ENCODE results near the gene MYO15B. TPM values are rescaled to one million over a fixed set of nuclear protein-coding genes. Genes with fewer than 3 reads are reported as not detected.

MYO15B gene
- total and polyA plus RNA-seq, 2 of the 4 experiments (the other 2 are of a cell fraction): 0.18 to 0.65 TPM

DNA sequence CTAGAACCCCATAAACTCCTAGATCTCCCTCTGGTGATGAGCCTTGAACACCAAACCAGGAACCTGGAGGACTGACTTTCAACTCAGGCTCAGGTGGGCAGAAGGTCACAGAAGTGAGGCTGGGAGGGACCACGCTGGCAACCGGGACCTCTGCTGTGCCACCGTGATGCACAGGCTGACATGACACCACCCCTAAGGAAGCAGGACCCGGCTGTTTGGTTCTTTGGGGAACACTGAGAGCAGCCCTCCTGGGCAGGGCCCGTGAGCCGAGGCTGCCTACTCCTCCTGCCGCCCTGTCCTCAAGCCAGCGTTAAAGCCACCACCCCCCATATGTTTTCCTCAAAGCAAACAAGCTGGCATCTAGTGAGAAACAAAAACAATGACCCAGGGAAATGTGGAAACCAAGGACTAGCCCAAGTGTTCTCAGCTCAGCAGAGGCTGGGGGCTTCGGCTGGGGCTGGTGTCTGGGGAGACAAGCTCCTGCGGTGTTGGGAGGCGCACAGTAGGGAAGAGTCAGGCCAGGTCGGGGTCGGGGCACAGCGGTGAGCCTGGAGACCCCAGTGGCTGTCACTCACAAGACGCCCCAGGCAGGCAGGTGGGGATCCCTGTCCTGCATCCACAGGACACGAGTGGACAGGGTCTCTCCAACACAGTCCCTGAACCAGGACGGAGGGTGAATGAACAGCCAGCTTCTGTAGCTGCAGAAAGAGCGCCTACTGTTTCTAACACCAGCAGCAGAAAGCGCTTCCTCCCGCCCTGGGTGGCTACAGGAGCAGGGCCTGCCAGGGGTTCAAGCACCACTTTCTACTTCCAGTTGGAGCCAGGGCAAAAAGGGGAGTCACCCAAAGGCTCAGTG is 47.4 kb downstream of the MYO15B start:
- Histone ChIP-seq H3K4ac (ENCODE audit: low read depth, low read length) (no peak overlapping the region), H3K9me3 (ENCODE audit: control insufficient read depth, insufficient read depth, low read length) (no peaks in the 10 kb centered on the region), H3K4me1 (ENCODE audit: control insufficient read depth, insufficient read depth, low read length) (peaks cover 15% of the 10 kb centered on the region), H3K14ac (replicated peaks; ENCODE audit: low read depth, low read length) (no peak overlapping the region), H2AK9ac (replicated peaks; ENCODE audit: low read depth, low read length, poor library complexity) (no peak overlapping the region), H3K18ac (ENCODE audit: low read depth, low read length) (no peak overlapping the region), H2BK15ac (ENCODE audit: low read depth, low read length) (no peak overlapping the region), H4K20me1 (ENCODE audit: insufficient read depth, low read length) (peaks cover 9% of the 10 kb centered on the region), H3K27me3 (ENCODE audit: control insufficient read depth, insufficient read depth, low read length) (no peaks in the 10 kb centered on the region), H3K9me1 (ENCODE audit: insufficient read depth, low read length) (no peaks in the 10 kb centered on the region), H3K56ac (ENCODE audit: extremely low read depth, insufficient read depth, low read length) (no peak overlapping the region), H3K4me2 (ENCODE audit: low read depth, low read length) (no peak overlapping the region), H2BK5ac (ENCODE audit: low read depth, low read length, poor library complexity, severe bottlenecking) (no peak overlapping the region), H3K9ac (ENCODE audit: low read depth, low read length) (no peak overlapping the region), H3K23ac (ENCODE audit: low read depth, low read length) (no peak overlapping the region), H3K27ac (ENCODE audit: insufficient read depth, low read length) (no peak overlapping the region), H4K8ac (ENCODE audit: low read depth in 2 of 2, low read length in 2 of 2) (no peak overlapping the region), H4K5ac (ENCODE audit: low read depth, low read length) (no peak overlapping the region), H2AFZ (replicated peaks; ENCODE audit: low read length, poor library complexity) (no peak overlapping the region), H2BK120ac (ENCODE audit: low read depth, low read length) (no peak overlapping the region), H2AK5ac (ENCODE audit: low read depth, low read length) (no peak overlapping the region), H2BK20ac (ENCODE audit: low read depth, low read length) (no peak overlapping the region), H3K36me3 (ENCODE audit: control insufficient read depth, insufficient read depth, low read length) (peaks cover 12% of the 10 kb centered on the region; the same call in 1 of the 2 replicates), H4K91ac (ENCODE audit: insufficient read depth, low read depth, low read length) (no peak overlapping the region), H3K79me1 (ENCODE audit: low read depth in 1 of 2, low read length in 2 of 2) (peaks cover 0 to 3% of the 10 kb centered on the region in 2 experiments; a peak in 1 of 4 replicates), H3K4me3 (ENCODE audit: insufficient read depth, low read depth, low read length) (no peak overlapping the region)
- ATAC-seq (ENCODE audit: low read depth): no peak
- WGBS, 2 experiments (ENCODE audit: extremely low coverage in 2 of 2, insufficient read length in 1 of 2): 82% methylated on average over 6 of the region's 20 CpGs; no CpG with 5 or more reads in 1 of the 2 experiments
- CTCF ChIA-PET: no interaction called here
- dilution Hi-C loops (cut with HindIII; ENCODE audit: low sequenced_read_pairs, unreplicated experiment): no loop called here
- in situ Hi-C loops (cut with MboI; ENCODE audit: low sequenced_read_pairs): loop anchor here (5.0 kb wide), 1 partner anchor 112 kb away; no protein-coding TSS in a partner anchor
- no peak for DNase-seq
- POLR2A ChIA-PET (ENCODE audit: unreplicated experiment): no interaction called here
- BruUV-seq (replicated peaks): no TSS peak
- intact Hi-C loops (cut with micrococcal nuclease): loop anchor here (5.0 kb wide), 1 partner anchor 118 kb away; the partner anchor contains the start of genes CASKIN2 and TSEN54
- TF ChIP-seq RAD21 (IDR thresholded peaks at IDR 0.05; ENCODE audit: low read length): no peak
- no peak for TF ChIP-seq SMC3 (IDR thresholded peaks at IDR 0.05; ENCODE audit: low read depth, low read length)
- TF ChIP-seq CHD1 (IDR thresholded peaks at IDR 0.05; ENCODE audit: low read depth, low read length): no peak
- no peak for TF ChIP-seq FOS (IDR thresholded peaks at IDR 0.05; ENCODE audit: low read depth, low read length)
- TF ChIP-seq ELK1 (IDR thresholded peaks at IDR 0.05; ENCODE audit: borderline replicate concordance, low read depth, low read length): no peak
- no peak for TF ChIP-seq NFE2L2 (IDR thresholded peaks at IDR 0.05; ENCODE audit: low read depth, low read length)
- TF ChIP-seq USF2 (IDR thresholded peaks at IDR 0.05; ENCODE audit: low read depth, low read length): no peak
- TF ChIP-seq, protein P1, sequence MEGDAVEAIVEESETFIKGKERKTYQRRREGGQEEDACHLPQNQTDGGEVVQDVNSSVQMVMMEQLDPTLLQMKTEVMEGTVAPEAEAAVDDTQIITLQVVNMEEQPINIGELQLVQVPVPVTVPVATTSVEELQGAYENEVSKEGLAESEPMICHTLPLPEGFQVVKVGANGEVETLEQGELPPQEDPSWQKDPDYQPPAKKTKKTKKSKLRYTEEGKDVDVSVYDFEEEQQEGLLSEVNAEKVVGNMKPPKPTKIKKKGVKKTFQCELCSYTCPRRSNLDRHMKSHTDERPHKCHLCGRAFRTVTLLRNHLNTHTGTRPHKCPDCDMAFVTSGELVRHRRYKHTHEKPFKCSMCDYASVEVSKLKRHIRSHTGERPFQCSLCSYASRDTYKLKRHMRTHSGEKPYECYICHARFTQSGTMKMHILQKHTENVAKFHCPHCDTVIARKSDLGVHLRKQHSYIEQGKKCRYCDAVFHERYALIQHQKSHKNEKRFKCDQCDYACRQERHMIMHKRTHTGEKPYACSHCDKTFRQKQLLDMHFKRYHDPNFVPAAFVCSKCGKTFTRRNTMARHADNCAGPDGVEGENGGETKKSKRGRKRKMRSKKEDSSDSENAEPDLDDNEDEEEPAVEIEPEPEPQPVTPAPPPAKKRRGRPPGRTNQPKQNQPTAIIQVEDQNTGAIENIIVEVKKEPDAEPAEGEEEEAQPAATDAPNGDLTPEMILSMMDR (conservative IDR thresholded peaks at IDR 0.05; ENCODE audit: low read depth, low read length): no peak
- no peak for TF ChIP-seq BHLHE40 (IDR thresholded peaks at IDR 0.05; ENCODE audit: low read depth, low read length)
- no peak for TF ChIP-seq MAZ (IDR thresholded peaks at IDR 0.05; ENCODE audit: borderline replicate concordance, low read depth, low read length)
- no peak for TF ChIP-seq POLR2A (IDR thresholded peaks at IDR 0.05; ENCODE audit: low read depth, low read length)
- no peak for TF ChIP-seq MXI1 (IDR thresholded peaks at IDR 0.05; ENCODE audit: borderline replicate concordance, low read depth, low read length)
- no peak for TF ChIP-seq MAFK (IDR thresholded peaks at IDR 0.05; ENCODE audit: low read depth, low read length)
- TF ChIP-seq RFX5 (IDR thresholded peaks at IDR 0.05; ENCODE audit: low read depth, low read length): no peak
- TF ChIP-seq CEBPB (IDR thresholded peaks at IDR 0.05; ENCODE audit: low read depth, low read length): no peak

Measured in IMR-90 (cell line).